Breast epithelium (tissue), 4 donors: ENCODE measurements around the gene PURA. TPM values are rescaled to one million over a fixed set of nuclear protein-coding genes. Genes with fewer than 3 reads are reported as not detected.

ENCODE experiments used
- DNase-seq, 2 donors: peaks; one replicate each; pipeline ENCODE4 v3.0.0-alpha.2; 2019; ENCODE audit warnings: low spot score in 2 of 2
- H3K27ac ChIP-seq, 2 donors: fragments of 200-600 bp; sonication (generic) in 1 of 2; one replicate each; pipeline ENCODE4 v1.5.1; 2016 to 2019; ENCODE audit warnings: mild to moderate bottlenecking in 1 of 2
- H3K27me3 ChIP-seq, 2 donors: fragments of 200-600 bp; sonication (generic) in 1 of 2; one replicate each; pipeline versions ENCODE4 v1.5.1 to v1.6.0; 2017 to 2019; ENCODE audit warnings: control low read depth in 1 of 2, mild to moderate bottlenecking in 1 of 2
- H3K36me3 ChIP-seq: fragments of 200-600 bp; one replicate; pipeline ENCODE4 v1.5.1; 2019
- H3K4me1 ChIP-seq, 2 donors: fragments of 200-600 bp; sonication (generic); one replicate each; pipeline ENCODE4 v1.5.1; 2016 to 2019; ENCODE audit warnings: control low read depth in 1 of 2
- H3K4me3 ChIP-seq, 3 donors: fragments of 200-600 bp; sonication (generic); 1 replicate in 2 of 3; 2 replicates in 1 of 3; pipeline ENCODE4 v1.5.1; 2016 to 2019; ENCODE audit warnings: mild to moderate bottlenecking in 3 of 3, moderate library complexity in 2 of 3
- H3K9me3 ChIP-seq, 2 donors: fragments of 200-600 bp; sonication (generic) in 1 of 2; one replicate each; pipeline ENCODE4 v1.5.1; 2016 to 2019; ENCODE audit warnings: control low read depth in 1 of 2
- POLR2A ChIP-seq: fragments of 450-650 bp; IDR thresholded peaks from one replicate; pipeline ENCODE4 v1.6.1; 2016; ENCODE audit warnings: antibody characterized with exemption, mild to moderate bottlenecking, moderate library complexity
- POLR2AphosphoS5 ChIP-seq, 3 donors: sonication (generic); formaldehyde crosslinking; IDR thresholded peaks; one replicate each; pipeline ENCODE4 v1.6.1; 2017; ENCODE audit warnings: antibody characterized with exemption in 3 of 3
- intact Hi-C: fragments of 100-400 bp; cut with DNase I; formaldehyde crosslinking; loops from one replicate; pipeline ENCODE4 v1.15.1; 2023; ENCODE audit warnings: low total_unique reads
- total RNA-seq, 3 donors: library from RNA; depleted of rRNA; stranded (reverse); fragments of >200 nt; gene quantifications; one replicate each; pipeline ENCODE4 v1.1.0, GENCODE V29; 2016
- TF ChIP-seq, protein P1 (sequence below), 3 donors: fragments of 450-650 bp; IDR thresholded peaks; one replicate each; pipeline ENCODE4 v1.5.1; 2016 to 2017; ENCODE audit warnings: antibody characterized with exemption in 3 of 3, mild to moderate bottlenecking in 3 of 3, moderate library complexity in 3 of 3

The PURA gene
- total RNA-seq, 3 donors from 2014 or later = 27.9 to 33.8 (median 30.1) TPM

DNA sequence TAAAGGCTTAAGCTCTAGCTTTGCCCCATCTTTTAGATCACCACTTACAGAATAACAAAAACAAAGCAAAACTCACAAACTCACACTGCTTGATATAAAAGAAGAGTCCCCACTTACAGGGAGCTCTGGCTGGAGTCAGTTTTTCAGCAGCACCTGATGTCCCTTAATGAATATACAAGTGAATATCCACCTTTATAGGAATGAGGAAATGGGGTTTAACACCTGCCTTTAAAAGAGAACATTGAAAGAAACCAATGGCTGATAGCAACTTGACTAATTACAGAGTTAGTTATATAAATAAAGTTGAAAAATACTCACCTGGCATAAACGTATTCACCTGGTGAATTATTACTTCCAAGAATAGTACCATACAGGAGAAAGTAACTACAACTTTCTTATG lies 20.7 kb upstream of the PURA start:
- Histone ChIP-seq H3K27ac (no peak overlapping the region), H3K36me3 (no peaks in the 10 kb centered on the region), H3K4me1 (no peaks in the 10 kb centered on the region), H3K4me3 (no peak overlapping the region), H3K9me3 (peaks cover 0 to 15% of the 10 kb centered on the region in 2 donors), H3K27me3 (no peaks in the 10 kb centered on the region)
- no peak for DNase-seq
- intact Hi-C loops = no loop called here
- TF ChIP-seq POLR2AphosphoS5 (IDR thresholded peaks at IDR 0.05) (no peak), POLR2A (no peak)
- TF ChIP-seq, protein P1, sequence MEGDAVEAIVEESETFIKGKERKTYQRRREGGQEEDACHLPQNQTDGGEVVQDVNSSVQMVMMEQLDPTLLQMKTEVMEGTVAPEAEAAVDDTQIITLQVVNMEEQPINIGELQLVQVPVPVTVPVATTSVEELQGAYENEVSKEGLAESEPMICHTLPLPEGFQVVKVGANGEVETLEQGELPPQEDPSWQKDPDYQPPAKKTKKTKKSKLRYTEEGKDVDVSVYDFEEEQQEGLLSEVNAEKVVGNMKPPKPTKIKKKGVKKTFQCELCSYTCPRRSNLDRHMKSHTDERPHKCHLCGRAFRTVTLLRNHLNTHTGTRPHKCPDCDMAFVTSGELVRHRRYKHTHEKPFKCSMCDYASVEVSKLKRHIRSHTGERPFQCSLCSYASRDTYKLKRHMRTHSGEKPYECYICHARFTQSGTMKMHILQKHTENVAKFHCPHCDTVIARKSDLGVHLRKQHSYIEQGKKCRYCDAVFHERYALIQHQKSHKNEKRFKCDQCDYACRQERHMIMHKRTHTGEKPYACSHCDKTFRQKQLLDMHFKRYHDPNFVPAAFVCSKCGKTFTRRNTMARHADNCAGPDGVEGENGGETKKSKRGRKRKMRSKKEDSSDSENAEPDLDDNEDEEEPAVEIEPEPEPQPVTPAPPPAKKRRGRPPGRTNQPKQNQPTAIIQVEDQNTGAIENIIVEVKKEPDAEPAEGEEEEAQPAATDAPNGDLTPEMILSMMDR (IDR thresholded peaks at IDR 0.05) = no peak

DNA sequence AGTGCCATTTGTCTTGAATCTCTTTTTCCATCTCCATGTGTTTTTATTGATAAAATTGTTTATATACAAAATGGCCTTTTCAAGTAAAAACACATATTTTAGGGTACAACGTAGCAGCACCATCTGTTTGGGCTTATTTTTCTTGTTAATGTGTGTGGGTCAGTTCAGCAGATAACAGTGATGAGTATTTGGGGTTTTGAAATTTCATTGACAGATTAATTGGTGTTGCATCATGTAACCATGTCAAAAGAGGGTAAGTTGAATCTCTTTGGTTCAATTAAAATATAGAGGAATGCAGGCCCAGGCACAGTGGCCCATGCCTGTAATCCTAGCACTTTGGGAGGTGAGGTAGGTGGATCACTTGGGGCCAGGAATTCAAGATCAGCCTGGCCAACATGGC lies 20.0 kb upstream of the PURA start:
- intact Hi-C loops = no loop called here

DNA sequence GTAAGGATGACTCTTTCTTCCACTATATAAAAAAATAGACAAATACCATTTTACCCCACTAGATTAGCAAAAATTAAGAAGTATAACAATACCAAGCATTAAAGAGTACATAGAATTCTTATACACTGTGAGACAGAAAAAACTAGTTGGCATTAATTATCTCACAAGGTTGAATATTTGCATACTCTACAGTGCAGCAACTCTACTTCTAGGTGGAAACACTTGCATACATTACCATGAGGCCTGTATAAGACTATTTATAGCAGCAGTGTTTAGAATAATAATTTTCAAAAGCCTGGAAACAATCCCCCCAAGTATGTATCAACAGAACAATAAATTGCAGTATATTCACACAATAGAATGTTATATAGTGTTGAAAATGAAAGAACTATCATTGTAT lies 19.0 kb upstream of the PURA start:
- Histone ChIP-seq H3K36me3 (no peaks in the 10 kb centered on the region), H3K4me3 (no peak overlapping the region), H3K9me3 (peaks cover 0 to 10% of the 10 kb centered on the region in 2 donors), H3K4me1 (no peaks in the 10 kb centered on the region), H3K27ac (no peak overlapping the region), H3K27me3 (no peaks in the 10 kb centered on the region)
- no peak for DNase-seq
- intact Hi-C loops = no loop called here
- TF ChIP-seq POLR2AphosphoS5 (IDR thresholded peaks at IDR 0.05) (no peak), POLR2A (no peak)
- TF ChIP-seq, protein P1 (IDR thresholded peaks at IDR 0.05) = no peak

More for the DNA sequence above, 20.0 kb upstream of the PURA start:
- DNase-seq = no peak
- H3K4me1 ChIP-seq = no peaks in the 10 kb centered on the region
- H3K27ac ChIP-seq = no peak overlapping the region
- no peak for TF ChIP-seq POLR2AphosphoS5 (IDR thresholded peaks at IDR 0.05)
- no peak for TF ChIP-seq POLR2A
- TF ChIP-seq, protein P1 (IDR thresholded peaks at IDR 0.05) = no peak
- H3K36me3 ChIP-seq = no peaks in the 10 kb centered on the region
- peaks cover 0 to 15% of the 10 kb centered on the region in 2 donors for H3K9me3 ChIP-seq
- no peaks in the 10 kb centered on the region for H3K27me3 ChIP-seq
- no peak overlapping the region for H3K4me3 ChIP-seq

DNA sequence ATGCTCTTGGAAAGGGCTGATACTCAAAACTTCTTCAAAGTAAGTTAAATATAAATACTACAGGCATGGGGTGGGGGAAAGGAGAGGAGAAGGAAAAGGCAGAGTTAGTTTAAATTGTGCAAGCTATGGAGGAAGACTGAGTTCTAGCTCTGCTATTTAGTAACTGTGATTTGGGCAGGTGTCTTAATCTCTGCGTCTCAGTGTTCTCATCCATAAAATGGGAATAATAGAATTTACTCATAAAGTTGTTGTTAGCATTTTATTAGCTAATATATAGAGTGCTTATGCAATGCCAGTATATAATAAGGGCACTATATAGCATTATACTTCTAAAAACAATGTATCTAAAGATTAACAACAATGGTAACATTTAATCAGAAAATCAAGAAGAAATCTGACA lies 12.7 kb upstream of the PURA start:
- Histone ChIP-seq H3K4me1 (peaks cover 0 to 3% of the 10 kb centered on the region in 2 donors), H3K36me3 (no peaks in the 10 kb centered on the region), H3K4me3 (no peak overlapping the region), H3K9me3 (no peaks in the 10 kb centered on the region), H3K27me3 (no peaks in the 10 kb centered on the region), H3K27ac (no peak overlapping the region)
- intact Hi-C loops = no loop called here
- TF ChIP-seq POLR2A (no peak), POLR2AphosphoS5 (IDR thresholded peaks at IDR 0.05) (no peak)
- TF ChIP-seq, protein P1 (IDR thresholded peaks at IDR 0.05) = no peak
- no peak for DNase-seq

DNA sequence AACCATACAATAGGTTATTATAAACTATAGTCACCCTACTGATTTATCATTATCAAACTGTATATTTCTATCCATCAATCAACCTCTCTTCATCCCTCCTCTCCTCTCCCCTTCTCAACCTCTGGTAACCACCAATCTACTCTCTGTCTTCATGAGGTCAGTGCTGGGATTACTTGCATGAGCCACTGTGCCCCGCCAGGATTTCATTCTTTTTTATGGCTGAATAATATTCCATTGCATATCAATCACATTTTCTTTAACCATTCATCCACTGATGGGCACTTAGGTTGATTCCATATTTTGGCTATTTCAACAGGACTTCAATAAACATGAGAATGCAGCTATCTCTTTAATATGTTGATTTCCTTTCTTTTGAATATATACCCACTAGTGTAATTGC lies 10.8 kb upstream of the PURA start:
- no peak overlapping the region for H3K27ac ChIP-seq
- no peaks in the 10 kb centered on the region for H3K9me3 ChIP-seq
- TF ChIP-seq, protein P1 (IDR thresholded peaks at IDR 0.05) = no peak
- no peak for TF ChIP-seq POLR2AphosphoS5 (IDR thresholded peaks at IDR 0.05)
- TF ChIP-seq POLR2A = no peak
- intact Hi-C loops = no loop called here
- no peaks in the 10 kb centered on the region for H3K27me3 ChIP-seq
- no peaks in the 10 kb centered on the region for H3K36me3 ChIP-seq
- H3K4me3 ChIP-seq = no peak overlapping the region
- no peak for DNase-seq
- peaks cover 0 to 5% of the 10 kb centered on the region in 2 donors for H3K4me1 ChIP-seq
